GM18870 (cell line): Measurements from ENCODE around the gene EMC7.
"Not testable (repeated sequence)": the region's sequence is repeated elsewhere in the genome, so short reads cannot be mapped to it uniquely, and the experiment has no call there.

Experiments
- ATAC-seq: cut with Tn5 transposase; IDR thresholded peaks from one replicate; pipeline ENCODE4 v1.9.1; 2021; ENCODE audit warnings: moderate library complexity; ENCODE audit not compliant: unreplicated experiment

Gene EMC7

GRCh38 chr15:34085746-34086145, 15.9 kb downstream of the EMC7 start:
- ATAC-seq: no peak

- no peak for ATAC-seq
Observed at GRCh38 chr15:34084086-34084485, 17.6 kb downstream of the EMC7 start.

- no peak for ATAC-seq
Observed at GRCh38 chr15:34079904-34080303, 21.8 kb downstream of the EMC7 start.

- ATAC-seq: no peak
Observed at GRCh38 chr15:34078900-34079299, 22.8 kb downstream of the EMC7 start.

GRCh38 chr15:34076785-34077184, 24.9 kb downstream of the EMC7 start:
- no peak for ATAC-seq

GRCh38 chr15:34070003-34070402, 31.7 kb downstream of the EMC7 start:
- ATAC-seq: no peak

GRCh38 chr15:34065941-34066340, 35.7 kb downstream of the EMC7 start:
- ATAC-seq: no peak

GRCh38 chr15:34065261-34065660, 36.4 kb downstream of the EMC7 start:
- ATAC-seq: no peak

GRCh38 chr15:34064438-34064837, 37.2 kb downstream of the EMC7 start:
- ATAC-seq: no peak

- ATAC-seq: no peak
Observed at GRCh38 chr15:34059946-34060345, 41.7 kb downstream of the EMC7 start.

GRCh38 chr15:34059476-34059875, 42.2 kb downstream of the EMC7 start:
- ATAC-seq: no peak

GRCh38 chr15:34056911-34057310, 44.8 kb downstream of the EMC7 start:
- no peak for ATAC-seq

GRCh38 chr15:34055868-34056595, 45.6 kb downstream of the EMC7 start:
- no peak for ATAC-seq

GRCh38 chr15:34054081-34054707, 47.5 kb downstream of the EMC7 start:
- no peak for ATAC-seq

GRCh38 chr15:34050385-34050784, 51.3 kb downstream of the EMC7 start:
- not testable (repeated sequence) for ATAC-seq

GRCh38 chr15:34049112-34049511, 52.5 kb downstream of the EMC7 start:
- ATAC-seq: no peak

GRCh38 chr15:34047893-34048775, 53.5 kb downstream of the EMC7 start:
- no peak for ATAC-seq

- no peak for ATAC-seq
Observed at GRCh38 chr15:34046471-34047145, 55.1 kb downstream of the EMC7 start.

- ATAC-seq: no peak
Observed at GRCh38 chr15:34043813-34044212, 57.8 kb downstream of the EMC7 start.

- no peak for ATAC-seq
Observed at GRCh38 chr15:34043391-34043790, 58.3 kb downstream of the EMC7 start.

GRCh38 chr15:34039790-34040113, 61.9 kb downstream of the EMC7 start:
- ATAC-seq: no peak
